SJCRH30 (cell line): Measurements from ENCODE around the gene HDAC2. TPM values are rescaled to one million over a fixed set of nuclear protein-coding genes. Genes with fewer than 3 reads are reported as not detected.
"Not testable (repeated sequence)": the region's sequence is repeated elsewhere in the genome, so short reads cannot be mapped to it uniquely, and the experiment has no call there.

ENCODE experiments used
- DNase-seq, 2 experiments: peaks; one replicate each; pipeline ENCODE4 v3.0.0-alpha.2; 2015 to 2020
- H3K27ac ChIP-seq: fragments of 250-450 bp; sonication (Bioruptor Pico); 2 replicates; pipeline ENCODE4 v1.5.1; 2020; ENCODE audit warnings: mild to moderate bottlenecking, moderate library complexity
- H3K27me3 ChIP-seq: fragments of 250-450 bp; sonication (Bioruptor Pico); 2 replicates; pipeline ENCODE4 v1.5.1; 2020; ENCODE audit warnings: mild to moderate bottlenecking, moderate library complexity
- H3K36me3 ChIP-seq: fragments of 250-450 bp; sonication (Bioruptor Pico); 2 replicates; pipeline ENCODE4 v1.5.1; 2020; ENCODE audit warnings: mild to moderate bottlenecking, moderate library complexity
- H3K4me1 ChIP-seq: fragments of 250-450 bp; sonication (Bioruptor Pico); 2 replicates; pipeline ENCODE4 v1.5.1; 2020; ENCODE audit warnings: mild to moderate bottlenecking, moderate library complexity
- H3K4me3 ChIP-seq: fragments of 250-450 bp; sonication (Bioruptor Pico); 2 replicates; pipeline ENCODE4 v1.5.1; 2020; ENCODE audit warnings: mild to moderate bottlenecking, moderate library complexity
- H3K9me3 ChIP-seq: fragments of 250-450 bp; sonication (Bioruptor Pico); replicated peaks from 2 replicates; pipeline ENCODE4 v1.5.1; 2020; ENCODE audit warnings: mild to moderate bottlenecking, moderate library complexity
- total RNA-seq: library from RNA; depleted of rRNA; stranded (reverse); fragments of >200 nt; shearing (Covaris generic); gene quantifications from 2 replicates; pipeline ENCODE4 v1.2.3, GENCODE V29; 2014

The HDAC2 gene
- total RNA-seq, 1 experiment from 2014 or later = 358 TPM

DNA sequence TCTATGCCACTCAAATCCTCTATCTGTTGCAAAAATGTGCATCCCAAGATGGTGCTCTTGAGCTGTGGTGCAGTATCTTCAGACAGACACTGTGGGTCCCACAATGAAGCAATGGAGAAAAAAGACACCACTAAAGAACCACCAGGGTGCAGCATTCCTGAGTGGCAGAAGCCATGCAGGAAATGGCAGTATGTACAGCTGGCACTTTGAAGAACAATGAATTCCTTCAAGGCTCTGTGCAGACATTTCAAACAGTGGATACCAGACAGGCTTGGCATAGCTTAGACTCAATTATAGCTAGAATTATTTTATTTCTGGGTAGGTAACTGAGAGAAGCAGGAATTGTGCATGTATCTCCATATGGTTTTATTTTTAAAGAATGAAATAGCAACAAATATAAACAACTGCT, 24.0 kb upstream of the HDAC2 start:
- no peaks in the 10 kb centered on the region; the same call in 1 of the 2 replicates for H3K9me3 ChIP-seq
- peak overlapping the region; percentile 97 for H3K27ac ChIP-seq
- H3K4me1 ChIP-seq = peaks cover 25% of the 10 kb centered on the region
- H3K36me3 ChIP-seq = 0 out of 2 replicates have a peak, but pooled peaks cover under 1% of the 10 kb centered on the region
- peak overlapping the region; percentile 29 for H3K4me3 ChIP-seq
- H3K27me3 ChIP-seq = no peaks in the 10 kb centered on the region
- DNase-seq = peak; percentile 90 to 96

DNA sequence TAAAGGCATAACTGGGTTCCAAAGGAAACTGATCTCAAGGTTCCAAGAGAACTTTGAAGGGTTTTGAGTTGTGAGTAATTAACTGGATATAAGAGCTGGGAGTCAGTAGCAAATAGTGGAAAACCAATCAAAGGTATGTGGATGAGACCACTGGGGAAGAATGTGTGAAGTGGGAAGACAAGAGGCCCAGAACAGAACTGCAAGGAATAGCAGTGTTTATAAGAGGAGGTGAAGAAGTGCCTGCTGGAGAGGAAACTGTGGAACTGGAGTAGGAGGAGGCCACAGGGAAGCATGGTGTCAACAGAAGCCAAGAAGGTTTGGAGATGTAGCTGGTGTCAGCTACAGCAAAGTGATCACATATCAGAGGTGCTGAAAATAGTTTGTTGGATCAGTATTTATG, 18.7 kb upstream of the HDAC2 start:
- no peak overlapping the region for H3K4me3 ChIP-seq

DNA sequence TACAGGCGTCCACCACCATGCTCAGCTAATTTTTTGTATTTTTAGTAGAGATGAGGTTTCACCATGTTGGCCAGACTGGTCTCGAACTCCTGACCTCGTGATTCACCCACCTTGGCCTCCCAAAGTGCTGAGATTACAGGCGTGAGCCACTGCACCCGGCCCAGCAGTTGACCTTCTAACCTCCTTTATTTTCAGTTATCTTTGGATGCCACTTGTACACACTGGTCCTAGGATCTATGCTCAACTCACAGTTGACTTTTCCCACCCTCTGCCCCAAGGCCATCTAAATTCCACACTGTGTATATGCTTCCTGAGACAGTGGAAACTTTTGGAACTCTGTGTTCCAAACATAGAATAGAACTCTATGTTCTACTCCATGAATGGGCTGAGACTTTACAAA, 11.7 kb upstream of the HDAC2 start:
- not testable (repeated sequence) for DNase-seq, H3K4me1 ChIP-seq

More for the DNA sequence above, 18.7 kb upstream of the HDAC2 start:
- DNase-seq = no peak
- H3K27ac ChIP-seq = no peak overlapping the region
- H3K4me1 ChIP-seq = no peaks in the 10 kb centered on the region
- no peaks in the 10 kb centered on the region for H3K9me3 ChIP-seq
- H3K36me3 ChIP-seq = no peaks in the 10 kb centered on the region
- no peaks in the 10 kb centered on the region for H3K27me3 ChIP-seq

DNA sequence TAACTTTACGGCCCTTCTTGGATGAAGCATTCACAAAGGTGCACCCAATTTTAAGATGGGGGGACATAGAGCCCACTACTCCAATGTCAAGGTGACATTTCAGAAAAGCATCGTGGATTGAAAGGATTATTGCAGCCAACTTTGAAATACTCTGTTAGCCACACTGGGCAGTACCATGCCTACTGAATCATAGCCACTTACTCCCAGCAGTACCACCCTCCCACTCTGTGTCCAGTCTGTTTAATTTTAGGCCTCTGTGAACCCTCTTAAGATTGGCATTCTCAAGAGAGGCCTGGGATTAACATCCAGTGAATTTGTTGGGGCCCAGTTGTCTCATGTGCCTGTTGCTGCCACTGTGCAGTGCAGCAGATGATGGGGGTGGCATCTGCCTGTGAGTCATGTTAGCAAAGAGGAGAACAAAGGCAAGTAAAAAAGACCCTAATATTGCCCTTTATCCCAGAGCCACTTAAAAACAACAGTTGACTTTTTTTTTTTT, 11.2 kb upstream of the HDAC2 start:
- Histone ChIP-seq H3K27me3 (no peaks in the 10 kb centered on the region), H3K4me3 (no peak overlapping the region), H3K36me3 (no peaks in the 10 kb centered on the region), H3K9me3 (no peaks in the 10 kb centered on the region), H3K4me1 (no peaks in the 10 kb centered on the region), H3K27ac (no peak overlapping the region)
- no peak for DNase-seq

More for the DNA sequence above, 11.7 kb upstream of the HDAC2 start:
- not testable (repeated sequence) for H3K36me3 ChIP-seq, H3K4me3 ChIP-seq, H3K27me3 ChIP-seq, H3K27ac ChIP-seq, H3K9me3 ChIP-seq

GRCh38 chr6:113980937-113981554, 10.1 kb upstream of the HDAC2 start:
- Histone ChIP-seq H3K9me3 (no peaks in the 10 kb centered on the region), H3K4me1 (no peaks in the 10 kb centered on the region), H3K27ac (no peak overlapping the region), H3K27me3 (no peaks in the 10 kb centered on the region), H3K4me3 (no peak overlapping the region), H3K36me3 (no peaks in the 10 kb centered on the region)
- DNase-seq = peak; percentile 53 to 67

DNA sequence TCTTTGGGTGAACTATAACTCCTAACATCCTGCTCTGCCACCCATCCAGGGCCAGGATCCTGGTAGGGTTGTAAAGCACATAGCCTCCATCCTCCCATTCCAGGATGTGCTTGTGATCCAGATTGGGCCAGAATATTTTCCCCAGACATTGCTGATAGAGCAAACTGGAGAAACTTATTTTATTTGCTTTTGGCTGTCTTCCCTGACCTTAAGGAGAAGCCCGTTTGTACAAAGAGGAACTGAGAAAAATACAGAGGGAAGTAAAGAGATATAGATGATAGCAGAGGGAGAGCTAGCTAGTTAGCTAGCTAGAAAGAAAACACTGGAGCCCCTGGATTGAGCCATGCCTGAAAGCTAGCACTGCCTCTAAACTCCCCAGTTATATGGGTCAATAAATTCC, 9.0 kb upstream of the HDAC2 start:
- no peak for DNase-seq
- no peaks in the 10 kb centered on the region for H3K36me3 ChIP-seq
- no peak overlapping the region for H3K4me3 ChIP-seq

GRCh38 chr6:113978084-113978675, 7.2 kb upstream of the HDAC2 start:
- Histone ChIP-seq H3K9me3 (no peaks in the 10 kb centered on the region), H3K4me1 (no peaks in the 10 kb centered on the region), H3K27me3 (no peaks in the 10 kb centered on the region), H3K4me3 (no peak overlapping the region), H3K36me3 (no peaks in the 10 kb centered on the region), H3K27ac (no peak overlapping the region)
- no peak for DNase-seq

More for the DNA sequence above, 9.0 kb upstream of the HDAC2 start:
- Histone ChIP-seq H3K9me3 (no peaks in the 10 kb centered on the region), H3K27me3 (no peaks in the 10 kb centered on the region), H3K4me1 (no peaks in the 10 kb centered on the region), H3K27ac (no peak overlapping the region)

GRCh38 chr6:113976806-113977205, 5.9 kb upstream of the HDAC2 start:
- no peaks in the 10 kb centered on the region for H3K27me3 ChIP-seq
- peaks cover 1% of the 10 kb centered on the region; the same call in 1 of the 2 replicates for H3K4me1 ChIP-seq
- no peak overlapping the region for H3K27ac ChIP-seq
- H3K36me3 ChIP-seq = no peaks in the 10 kb centered on the region
- no peak for DNase-seq
- H3K4me3 ChIP-seq = no peak overlapping the region
- H3K9me3 ChIP-seq = no peaks in the 10 kb centered on the region

- Histone ChIP-seq H3K27ac (peak overlapping the region; percentile 97), H3K36me3 (peaks cover 4% of the 10 kb centered on the region), H3K4me3 (peak overlapping the region; percentile 98), H3K4me1 (peaks cover 4% of the 10 kb centered on the region; the same call in 1 of the 2 replicates), H3K9me3 (no peaks in the 10 kb centered on the region), H3K27me3 (no peaks in the 10 kb centered on the region)
- DNase-seq = no peak
These were observed 793 bp upstream of the HDAC2 start for GRCh38 chr6:113971741-113972140.

GRCh38 chr6:113969888-113970804, 802 bp downstream of the HDAC2 start:
- DNase-seq = peak; percentile 74
- H3K27ac ChIP-seq = peak overlapping the region; percentile 97
- no peaks in the 10 kb centered on the region for H3K27me3 ChIP-seq
- peak overlapping the region; percentile 98 for H3K4me3 ChIP-seq
- H3K36me3 ChIP-seq = peaks cover 7% of the 10 kb centered on the region
- peaks cover 4% of the 10 kb centered on the region; the same call in 1 of the 2 replicates for H3K4me1 ChIP-seq
- H3K9me3 ChIP-seq = no peaks in the 10 kb centered on the region

- Histone ChIP-seq H3K27me3 (no peaks in the 10 kb centered on the region), H3K4me1 (peaks cover 4% of the 10 kb centered on the region; the same call in 1 of the 2 replicates), H3K9me3 (no peaks in the 10 kb centered on the region), H3K4me3 (peak overlapping the region; percentile 98), H3K36me3 (peaks cover 7% of the 10 kb centered on the region), H3K27ac (no peak overlapping the region)
- no peak for DNase-seq
These were observed 2.5 kb downstream of the HDAC2 start for GRCh38 chr6:113968472-113968871.

- no peak overlapping the region for H3K27ac ChIP-seq
- H3K4me3 ChIP-seq = no peak overlapping the region
- H3K27me3 ChIP-seq = no peaks in the 10 kb centered on the region
- H3K4me1 ChIP-seq = peaks cover 4% of the 10 kb centered on the region; the same call in 1 of the 2 replicates
- no peak for DNase-seq
- H3K36me3 ChIP-seq = peaks cover 7% of the 10 kb centered on the region
- no peaks in the 10 kb centered on the region for H3K9me3 ChIP-seq
These were observed 3.2 kb downstream of the HDAC2 start for GRCh38 chr6:113967777-113968176.

DNA sequence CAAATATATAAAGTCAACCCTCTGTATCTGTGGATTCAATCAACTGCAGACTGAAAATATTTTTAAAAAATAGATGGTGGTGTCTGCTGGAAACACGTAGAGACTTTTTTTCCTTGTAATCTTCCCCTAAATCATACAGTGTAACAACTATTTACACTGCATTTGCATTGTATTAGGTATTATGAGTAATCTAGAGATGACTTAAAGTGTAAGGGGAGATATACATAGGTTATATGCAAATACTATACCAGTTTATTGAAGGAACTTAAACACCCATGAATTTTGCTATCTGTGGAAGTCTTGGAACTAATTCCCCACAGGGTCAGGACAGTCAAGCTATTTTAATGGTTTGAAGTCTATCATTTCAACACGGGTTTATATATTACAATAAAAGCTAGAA, 10.2 kb downstream of the HDAC2 start:
- no peak overlapping the region for H3K4me3 ChIP-seq
- no peak for DNase-seq
- no peaks in the 10 kb centered on the region for H3K9me3 ChIP-seq
- H3K4me1 ChIP-seq = no peaks in the 10 kb centered on the region
- no peaks in the 10 kb centered on the region for H3K27me3 ChIP-seq
- no peak overlapping the region for H3K27ac ChIP-seq
- peaks cover 34% of the 10 kb centered on the region for H3K36me3 ChIP-seq

GRCh38 chr6:113959235-113959634, 11.7 kb downstream of the HDAC2 start:
- no peak overlapping the region for H3K27ac ChIP-seq
- no peak for DNase-seq
- H3K9me3 ChIP-seq = no peaks in the 10 kb centered on the region
- H3K36me3 ChIP-seq = peaks cover 45% of the 10 kb centered on the region
- H3K27me3 ChIP-seq = no peaks in the 10 kb centered on the region
- H3K4me1 ChIP-seq = no peaks in the 10 kb centered on the region
- no peak overlapping the region for H3K4me3 ChIP-seq

- no peaks in the 10 kb centered on the region for H3K4me1 ChIP-seq
- peaks cover 81% of the 10 kb centered on the region for H3K36me3 ChIP-seq
- H3K27ac ChIP-seq = no peak overlapping the region
- H3K4me3 ChIP-seq = no peak overlapping the region
- H3K9me3 ChIP-seq = no peaks in the 10 kb centered on the region
- DNase-seq = no peak
- no peaks in the 10 kb centered on the region for H3K27me3 ChIP-seq
These were observed 16.3 kb downstream of the HDAC2 start for GRCh38 chr6:113954653-113955052.
